Fibroblast of the aortic adventitia (primary cell): ENCODE data around the gene FRYL. TPM values are rescaled to one million over a fixed set of nuclear protein-coding genes. Genes with fewer than 3 reads are reported as not detected.

Source experiments
- DNase-seq: peaks from one replicate; pipeline ENCODE4 v3.0.0-alpha.2; 2010; ENCODE audit warnings: low read depth
- H3K4me3 ChIP-seq: 2 replicates; pipeline ENCODE4 v1.5.1; 2011; ENCODE audit warnings: low read depth, mild to moderate bottlenecking, control low read depth, low read length, moderate library complexity
- total RNA-seq: library from RNA; depleted of rRNA; stranded (reverse); fragments of >200 nt; gene quantifications from 2 replicates; pipeline ENCODE4 v1.2.3, GENCODE V29; 2012; ENCODE audit warnings: low replicate concordance
- TF ChIP-seq, protein P1 (sequence below): IDR thresholded peaks from 2 replicates; pipeline ENCODE4 v1.5.1; 2011; ENCODE audit warnings: mild to moderate bottlenecking, low read length, control low read depth, inconsistent platforms; ENCODE audit not compliant: insufficient read depth

FRYL gene
- total RNA-seq, 1 donor = 60.3 TPM

DNA sequence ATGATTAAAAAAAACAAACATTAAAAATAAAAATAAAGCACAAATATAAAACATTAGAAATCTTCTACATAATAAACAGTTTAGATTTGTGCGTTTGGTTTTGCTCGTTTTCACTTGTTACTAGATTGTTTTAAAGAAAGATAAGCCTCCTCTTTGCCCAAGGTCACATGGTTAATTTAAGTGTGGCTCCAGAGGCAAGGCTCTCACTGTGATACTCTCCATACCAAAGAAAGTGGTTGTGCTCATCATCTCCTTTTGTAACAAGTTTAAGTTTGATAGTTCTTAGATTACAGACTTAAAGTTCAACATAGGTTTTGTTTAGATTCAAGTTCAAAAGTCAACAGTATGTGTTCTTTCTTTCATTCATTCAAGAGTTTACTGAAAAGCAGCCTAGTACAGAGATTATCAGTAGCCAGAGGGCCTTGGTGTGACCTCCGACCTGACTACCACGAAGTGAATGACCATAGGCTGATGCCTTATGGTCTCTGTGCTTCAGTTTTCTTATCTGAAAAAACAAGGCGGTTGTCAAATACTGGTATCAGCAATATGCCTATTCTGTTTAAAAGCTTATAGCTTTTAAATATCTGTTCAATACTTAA, 156.8 kb downstream of the FRYL start:
- TF ChIP-seq, protein P1, sequence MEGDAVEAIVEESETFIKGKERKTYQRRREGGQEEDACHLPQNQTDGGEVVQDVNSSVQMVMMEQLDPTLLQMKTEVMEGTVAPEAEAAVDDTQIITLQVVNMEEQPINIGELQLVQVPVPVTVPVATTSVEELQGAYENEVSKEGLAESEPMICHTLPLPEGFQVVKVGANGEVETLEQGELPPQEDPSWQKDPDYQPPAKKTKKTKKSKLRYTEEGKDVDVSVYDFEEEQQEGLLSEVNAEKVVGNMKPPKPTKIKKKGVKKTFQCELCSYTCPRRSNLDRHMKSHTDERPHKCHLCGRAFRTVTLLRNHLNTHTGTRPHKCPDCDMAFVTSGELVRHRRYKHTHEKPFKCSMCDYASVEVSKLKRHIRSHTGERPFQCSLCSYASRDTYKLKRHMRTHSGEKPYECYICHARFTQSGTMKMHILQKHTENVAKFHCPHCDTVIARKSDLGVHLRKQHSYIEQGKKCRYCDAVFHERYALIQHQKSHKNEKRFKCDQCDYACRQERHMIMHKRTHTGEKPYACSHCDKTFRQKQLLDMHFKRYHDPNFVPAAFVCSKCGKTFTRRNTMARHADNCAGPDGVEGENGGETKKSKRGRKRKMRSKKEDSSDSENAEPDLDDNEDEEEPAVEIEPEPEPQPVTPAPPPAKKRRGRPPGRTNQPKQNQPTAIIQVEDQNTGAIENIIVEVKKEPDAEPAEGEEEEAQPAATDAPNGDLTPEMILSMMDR = no peak
- DNase-seq = no peak
- no peak overlapping the region for H3K4me3 ChIP-seq

DNA sequence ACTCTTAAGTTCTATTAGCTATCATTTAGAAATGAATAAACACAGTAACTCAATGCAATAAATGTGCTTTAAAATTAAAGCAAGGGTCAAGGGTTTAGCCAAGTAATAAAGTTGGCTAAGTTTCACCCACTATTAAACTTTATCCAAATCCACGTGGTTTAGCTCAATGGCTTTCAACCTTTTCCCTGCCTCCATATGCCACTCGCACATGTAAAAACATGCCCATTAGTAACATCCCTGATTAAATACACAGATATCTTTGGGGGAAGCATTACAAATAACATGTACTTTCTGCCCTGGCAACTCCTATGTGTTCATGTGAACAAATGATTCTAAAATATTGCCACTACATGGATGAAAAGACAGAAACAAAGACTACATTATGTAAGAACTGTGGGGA, 159.2 kb downstream of the FRYL start:
- no peak for DNase-seq
- H3K4me3 ChIP-seq = no peak overlapping the region
- TF ChIP-seq, protein P1 = no peak

DNA sequence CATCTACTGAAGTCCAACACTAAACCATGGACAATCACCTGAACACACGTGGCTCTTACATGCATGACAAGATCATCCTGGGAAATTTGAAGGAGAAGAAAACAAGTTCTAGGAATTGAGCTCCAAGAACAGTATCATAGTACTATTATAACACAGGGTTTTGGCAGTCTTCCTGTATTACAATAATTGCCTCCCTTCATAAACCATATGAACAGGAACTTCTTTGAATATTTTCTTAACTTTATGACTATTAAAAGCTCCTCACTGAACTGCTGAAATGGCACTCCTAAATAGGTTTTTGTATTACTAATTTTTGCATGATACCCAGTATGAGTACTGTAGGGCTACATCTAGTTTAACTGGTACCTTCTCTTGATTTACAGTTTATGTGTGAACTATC, 160.0 kb downstream of the FRYL start:
- H3K4me3 ChIP-seq = no peak overlapping the region
- no peak for DNase-seq
- TF ChIP-seq, protein P1 = no peak

DNA sequence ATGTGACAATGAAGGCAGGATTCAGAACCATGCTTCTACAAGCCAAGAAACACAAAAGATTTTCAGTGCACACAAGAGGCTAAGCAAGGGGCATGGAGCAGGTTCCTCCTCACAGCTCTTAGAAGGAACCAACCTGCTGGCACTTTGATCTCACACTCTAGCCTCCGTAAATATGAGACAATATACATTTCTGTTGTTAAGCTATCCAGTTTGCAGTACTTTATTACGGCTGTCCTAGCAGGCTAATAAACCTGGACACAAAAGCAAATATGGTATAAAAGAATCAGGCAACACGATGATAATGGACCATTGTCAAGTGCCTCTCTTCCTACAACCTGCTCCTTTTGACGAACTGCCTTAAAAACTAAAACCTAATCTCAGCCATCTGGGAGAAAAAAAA, 175.6 kb downstream of the FRYL start:
- no peak overlapping the region for H3K4me3 ChIP-seq
- TF ChIP-seq, protein P1 = no peak
- DNase-seq = no peak

DNA sequence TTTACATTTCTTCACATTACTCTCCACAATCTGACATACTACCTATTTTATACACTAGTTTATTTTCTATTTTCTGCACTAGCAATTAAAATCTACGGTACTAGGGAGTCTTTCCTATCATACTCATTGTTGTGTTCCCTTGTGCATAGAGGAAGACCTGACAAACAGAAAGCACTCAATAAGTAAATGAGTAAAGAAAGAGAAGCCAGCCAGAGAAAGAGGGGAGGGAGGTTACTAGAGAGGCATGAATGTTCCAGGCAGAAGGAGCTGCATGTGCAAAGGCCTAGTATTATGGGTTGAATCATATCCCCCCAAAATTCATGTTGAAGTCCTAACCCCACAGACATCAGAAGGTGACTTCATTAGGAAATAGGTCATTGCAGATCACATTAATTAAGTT, 176.0 kb downstream of the FRYL start:
- DNase-seq = no peak
- no peak overlapping the region for H3K4me3 ChIP-seq
- TF ChIP-seq, protein P1 = no peak

DNA sequence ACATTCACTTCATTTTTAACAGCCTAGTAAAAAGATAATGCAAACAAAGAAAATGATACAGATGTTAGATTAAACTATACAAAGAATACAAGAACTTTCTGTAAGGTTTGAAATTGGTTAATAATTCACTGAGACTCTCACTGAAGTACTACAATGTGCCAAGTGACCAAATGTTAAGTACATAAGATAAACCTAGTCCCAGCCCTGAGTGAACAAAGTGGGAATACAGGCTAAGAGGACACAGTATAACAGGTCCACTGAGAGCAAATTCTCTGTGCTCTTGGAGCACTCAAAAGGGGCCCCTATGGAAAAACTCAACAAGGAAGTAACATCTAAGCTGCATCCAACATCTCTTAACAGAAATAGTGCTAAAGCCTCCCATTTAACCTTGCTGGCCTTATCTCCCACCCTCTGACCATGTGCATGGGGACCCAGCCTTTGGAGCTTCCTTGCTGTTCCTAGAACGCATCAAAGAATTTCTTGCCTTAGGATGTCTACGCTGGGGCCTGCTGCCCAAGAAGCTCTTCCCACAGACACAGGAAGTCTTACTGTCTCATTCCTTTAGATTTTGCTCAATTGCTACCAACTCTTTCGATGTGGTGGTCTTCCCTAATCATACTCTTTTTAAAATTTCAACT, 176.6 kb downstream of the FRYL start:
- H3K4me3 ChIP-seq = no peak overlapping the region
- TF ChIP-seq, protein P1 = no peak
- no peak for DNase-seq

DNA sequence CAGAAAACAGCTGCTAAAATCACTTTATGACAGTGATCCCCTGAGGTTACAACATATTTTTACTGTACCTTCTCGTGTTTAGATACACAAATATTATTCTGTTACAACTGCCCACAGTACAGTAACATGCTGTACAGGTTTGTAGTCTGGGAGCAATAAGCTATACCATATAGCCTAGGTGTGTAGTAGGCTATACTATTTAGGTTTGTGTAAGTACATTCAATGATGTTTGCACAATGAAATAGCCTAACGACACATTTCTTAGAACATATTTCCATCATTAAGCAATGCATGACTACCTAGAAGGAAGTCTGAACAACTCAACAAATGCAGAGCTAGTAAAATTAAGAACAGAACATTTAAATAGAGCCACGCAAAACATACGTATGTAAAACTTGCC, 177.3 kb downstream of the FRYL start:
- TF ChIP-seq, protein P1 = no peak
- H3K4me3 ChIP-seq = no peak overlapping the region
- DNase-seq = no peak
